HG02943 (cell line): ENCODE measurements around the gene SDC1.
"Not testable (repeated sequence)": the region's sequence is repeated elsewhere in the genome, so short reads cannot be mapped to it uniquely, and the experiment has no call there.

Source experiments
- ATAC-seq: cut with Tn5 transposase; IDR thresholded peaks from one replicate; pipeline ENCODE4 v1.9.1; 2021; ENCODE audit warnings: mild to moderate bottlenecking, low read depth, moderate library complexity; ENCODE audit not compliant: unreplicated experiment

SDC1 gene, protein sequence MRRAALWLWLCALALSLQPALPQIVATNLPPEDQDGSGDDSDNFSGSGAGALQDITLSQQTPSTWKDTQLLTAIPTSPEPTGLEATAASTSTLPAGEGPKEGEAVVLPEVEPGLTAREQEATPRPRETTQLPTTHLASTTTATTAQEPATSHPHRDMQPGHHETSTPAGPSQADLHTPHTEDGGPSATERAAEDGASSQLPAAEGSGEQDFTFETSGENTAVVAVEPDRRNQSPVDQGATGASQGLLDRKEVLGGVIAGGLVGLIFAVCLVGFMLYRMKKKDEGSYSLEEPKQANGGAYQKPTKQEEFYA

DNA sequence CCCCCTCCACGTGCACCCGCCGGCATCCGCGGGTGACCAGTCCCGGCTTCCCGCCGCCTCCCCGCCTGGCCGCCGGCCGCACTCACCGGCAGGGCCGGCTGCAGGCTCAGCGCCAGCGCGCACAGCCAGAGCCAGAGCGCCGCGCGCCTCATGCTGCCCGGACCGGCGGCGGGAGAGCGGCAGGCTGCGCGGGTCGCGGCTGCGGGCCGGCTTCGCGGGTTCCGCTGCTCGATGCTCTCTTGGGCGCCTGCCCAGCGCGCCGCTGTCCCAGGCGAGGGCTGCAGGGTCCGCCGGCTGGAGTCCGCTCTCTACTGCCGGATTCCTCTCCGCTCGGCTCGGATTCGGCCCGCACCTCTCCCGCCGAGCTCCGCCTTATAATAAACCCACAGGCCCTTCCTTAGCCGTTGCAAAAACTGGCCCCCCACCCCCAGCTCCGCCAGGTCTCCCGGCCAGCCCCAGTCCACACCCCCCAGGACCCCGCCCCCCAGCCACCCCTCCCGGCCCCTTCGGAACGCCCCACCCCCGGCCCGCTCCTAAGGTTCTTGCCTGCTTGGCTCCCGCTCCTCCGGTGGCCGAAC lies at the start of gene SDC1:
Gene SDC1 (minus strand): TSS at position 415 of the 578 bp plus-strand sequence. CDS start 263 bp downstream, at position 152.
- peak; percentile 26 for ATAC-seq

- no peak for ATAC-seq
Measured at GRCh38 chr2:20273042-20273441, 48.1 kb upstream of the SDC1 start.

- not testable (repeated sequence) for ATAC-seq
Measured at GRCh38 chr2:20268317-20268716, 43.4 kb upstream of the SDC1 start.

- ATAC-seq, result no peak
Measured at GRCh38 chr2:20267529-20267928, 42.6 kb upstream of the SDC1 start.

- ATAC-seq, result no peak
Measured at GRCh38 chr2:20264629-20265028, 39.7 kb upstream of the SDC1 start.

- ATAC-seq, result no peak
Measured at GRCh38 chr2:20257411-20257810, 32.5 kb upstream of the SDC1 start.

DNA sequence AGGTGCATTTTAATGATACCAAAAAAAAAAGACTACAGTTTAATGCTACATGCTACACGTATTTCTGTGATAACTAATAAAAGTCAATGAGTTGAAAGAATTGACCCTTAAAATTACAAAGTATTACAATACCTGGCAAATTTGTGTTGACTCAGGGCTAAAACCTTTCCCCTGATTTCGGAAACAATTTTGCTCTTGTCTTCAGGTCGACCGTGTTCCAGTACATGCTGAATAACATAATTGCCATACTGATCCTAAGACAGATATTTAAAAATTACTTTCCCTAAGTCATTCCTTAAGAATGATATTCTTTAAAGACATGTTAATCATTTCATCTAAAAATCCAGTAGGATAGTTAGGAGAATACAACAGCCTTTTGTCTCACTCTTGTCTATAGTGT lies 29.8 kb upstream of the SDC1 start:
- no peak for ATAC-seq

DNA sequence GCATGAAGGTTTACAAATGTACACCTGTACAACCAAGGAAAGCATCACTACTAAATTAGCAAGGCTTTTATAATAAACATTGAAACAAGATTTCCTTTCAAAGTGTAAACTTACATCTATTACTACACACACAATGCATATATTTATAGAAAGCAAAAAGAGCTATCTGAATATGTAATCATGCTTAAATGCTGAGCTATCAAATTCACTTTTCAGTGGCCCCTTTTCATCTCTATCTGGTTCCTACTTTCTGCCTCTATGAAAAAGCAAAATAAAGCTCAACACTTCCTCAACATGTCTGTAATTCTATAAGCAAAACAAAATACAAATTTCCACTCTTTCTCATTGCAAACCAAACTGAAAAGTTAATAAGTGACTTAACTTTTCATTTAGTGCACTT lies 25.5 kb upstream of the SDC1 start:
- no peak for ATAC-seq

- no peak for ATAC-seq
Measured at GRCh38 chr2:20249170-20249569, 24.2 kb upstream of the SDC1 start.

DNA sequence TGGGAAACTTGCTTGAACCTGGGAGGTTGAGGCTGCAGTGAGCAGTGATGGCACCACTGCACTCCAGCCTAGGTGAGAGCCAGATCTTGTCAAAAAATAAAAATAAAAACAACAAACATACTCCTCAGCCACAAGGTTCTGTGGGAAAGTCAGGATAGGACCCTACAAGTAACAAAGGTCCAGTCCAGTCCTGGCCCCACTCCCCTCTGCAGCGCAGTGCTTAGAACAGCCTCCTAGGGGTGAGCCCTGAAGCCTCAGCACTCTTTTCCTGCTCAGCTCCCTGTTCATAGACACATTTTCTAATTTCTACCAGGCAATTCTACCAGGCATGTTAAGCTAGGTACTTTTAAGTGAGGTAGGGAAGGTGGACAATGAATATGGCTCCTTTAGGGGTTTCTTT lies 22.2 kb upstream of the SDC1 start:
- ATAC-seq, result no peak

DNA sequence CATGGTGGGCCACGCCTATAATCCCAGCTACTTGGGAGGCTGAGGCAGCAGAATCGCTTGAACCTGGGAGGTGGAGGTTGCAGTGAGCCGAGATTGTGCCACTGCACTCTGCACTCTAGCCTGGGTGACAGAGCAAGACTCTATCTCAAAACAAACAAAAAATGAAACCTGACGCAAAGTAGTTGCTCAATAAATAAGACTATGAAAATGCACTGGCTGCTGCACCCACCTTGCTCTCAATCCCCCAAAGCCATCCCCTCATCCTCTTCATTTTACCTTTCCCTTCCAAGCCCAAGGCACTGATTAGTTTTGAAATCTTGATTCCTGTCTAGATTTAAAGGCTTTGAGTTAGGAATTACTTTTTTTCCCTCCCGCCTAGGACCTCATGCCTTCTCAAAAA lies 18.7 kb upstream of the SDC1 start:
- not testable (repeated sequence) for ATAC-seq

GRCh38 chr2:20242727-20243377 lies 17.9 kb upstream of the SDC1 start:
- no peak for ATAC-seq

GRCh38 chr2:20241973-20242726 lies 17.2 kb upstream of the SDC1 start:
- ATAC-seq, result no peak

- ATAC-seq, result not testable (repeated sequence)
Measured at GRCh38 chr2:20240291-20240690, 15.4 kb upstream of the SDC1 start.

- ATAC-seq, result no peak
Measured at GRCh38 chr2:20236496-20236895, 11.6 kb upstream of the SDC1 start.

DNA sequence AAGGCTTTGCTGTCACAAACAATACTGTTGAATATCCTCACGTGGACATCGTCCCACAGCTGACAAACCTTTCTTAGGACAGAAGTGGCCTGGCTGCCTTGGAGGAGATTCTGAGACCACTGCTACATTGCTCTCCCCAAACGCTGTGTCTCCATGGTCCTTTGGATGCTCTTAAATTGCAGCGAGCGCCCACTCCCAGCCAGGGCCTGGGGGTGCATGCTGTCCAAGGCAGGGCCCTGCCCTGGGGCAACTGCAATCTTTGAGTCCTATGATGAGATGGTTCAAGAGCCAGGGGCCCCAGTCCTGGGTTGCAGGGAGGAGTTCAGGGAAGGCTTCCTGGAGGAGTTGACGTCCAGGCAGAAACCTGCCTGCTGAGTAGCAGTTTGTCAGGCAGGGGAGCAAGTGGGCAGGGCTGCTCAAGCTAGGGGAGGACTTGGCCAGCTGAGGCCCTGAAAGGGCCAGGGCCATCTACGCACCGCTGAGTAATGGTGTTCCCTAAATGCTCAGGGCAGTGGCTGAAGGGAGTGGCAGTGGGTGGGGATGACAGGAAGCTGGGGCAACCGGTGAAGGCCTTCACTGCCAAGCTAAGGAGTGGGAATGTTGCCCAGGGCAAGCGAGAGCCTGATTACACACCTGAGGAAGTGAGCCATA lies 10.8 kb upstream of the SDC1 start:
- no peak for ATAC-seq

- ATAC-seq, result not testable (repeated sequence)
Measured at GRCh38 chr2:20234597-20234996, 9.7 kb upstream of the SDC1 start.

- ATAC-seq, result no peak
Measured at GRCh38 chr2:20232837-20233207, 7.9 kb upstream of the SDC1 start.

GRCh38 chr2:20231598-20232026 lies 6.7 kb upstream of the SDC1 start:
- no peak for ATAC-seq

DNA sequence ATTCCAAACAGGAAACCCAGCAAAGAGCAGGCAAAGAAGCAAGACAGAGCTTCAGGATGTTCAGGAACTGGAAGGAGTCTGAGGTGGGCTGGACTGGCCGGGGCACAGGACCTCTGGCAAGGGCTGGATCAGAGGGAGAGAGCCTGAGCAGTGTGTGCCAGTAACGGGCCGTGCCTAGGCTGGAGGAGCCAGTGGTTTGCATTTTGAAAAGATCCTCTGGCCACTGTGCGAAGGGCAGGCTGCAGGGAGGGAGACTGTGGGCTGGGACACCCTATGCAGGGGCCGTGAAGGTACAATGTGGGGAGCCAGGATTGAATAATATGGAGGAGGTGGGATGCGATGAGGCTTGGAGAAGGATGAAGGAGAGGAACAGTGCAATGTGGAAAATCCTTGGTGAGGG lies 6.2 kb upstream of the SDC1 start:
- ATAC-seq, result no peak

GRCh38 chr2:20230114-20230425 lies 5.1 kb upstream of the SDC1 start:
- ATAC-seq, result no peak
